ENCODE measurements around the gene RNF31.

Gene RNF31

GRCh38 chr14:24177041-24177825 lies 29.9 kb downstream of the RNF31 start:
- Histone ChIP-seq H3K9me3 (ENCODE audit: control insufficient read depth, insufficient read depth, low read length) (no peaks in the 10 kb centered on the region), H3K36me3 (ENCODE audit: control insufficient read depth, insufficient read depth, low read length) (peaks cover 35% of the 10 kb centered on the region), H3K27me3 (ENCODE audit: control insufficient read depth, insufficient read depth, low read length) (no peaks in the 10 kb centered on the region), H3K27ac (ENCODE audit: low read length) (no peak overlapping the region), H3K4me1 (ENCODE audit: control insufficient read depth, insufficient read depth, low read length) (peaks cover 3% of the 10 kb centered on the region; the same call in 1 of the 2 replicates), H3K4me3 (ENCODE audit: low read length) (no peak overlapping the region)
- WGBS (ENCODE audit: insufficient coverage, insufficient read length) = no CpG with 5 or more reads among the region's 12 CpGs
- DNase-seq (ENCODE audit: low read depth, low spot score) = no peak

- H3K27me3 ChIP-seq (ENCODE audit: control insufficient read depth, insufficient read depth, low read length) = no peaks in the 10 kb centered on the region
- H3K27ac ChIP-seq (ENCODE audit: low read length) = no peak overlapping the region
- H3K4me3 ChIP-seq (ENCODE audit: low read length) = no peak overlapping the region
- no peak for DNase-seq (ENCODE audit: low read depth, low spot score)
- WGBS (ENCODE audit: insufficient coverage, insufficient read length) = no CpG with 5 or more reads among the region's 14 CpGs
- H3K36me3 ChIP-seq (ENCODE audit: control insufficient read depth, insufficient read depth, low read length) = peaks cover 42% of the 10 kb centered on the region
- H3K4me1 ChIP-seq (ENCODE audit: control insufficient read depth, insufficient read depth, low read length) = no peaks in the 10 kb centered on the region
- no peaks in the 10 kb centered on the region for H3K9me3 ChIP-seq (ENCODE audit: control insufficient read depth, insufficient read depth, low read length)
Observed at GRCh38 chr14:24177891-24178290, 30.6 kb downstream of the RNF31 start.

GRCh38 chr14:24178399-24179178 lies 31.3 kb downstream of the RNF31 start:
- Histone ChIP-seq H3K9me3 (ENCODE audit: control insufficient read depth, insufficient read depth, low read length) (no peaks in the 10 kb centered on the region), H3K27me3 (ENCODE audit: control insufficient read depth, insufficient read depth, low read length) (no peaks in the 10 kb centered on the region), H3K27ac (ENCODE audit: low read length) (no peak overlapping the region), H3K4me3 (ENCODE audit: low read length) (no peak overlapping the region), H3K36me3 (ENCODE audit: control insufficient read depth, insufficient read depth, low read length) (peaks cover 42% of the 10 kb centered on the region), H3K4me1 (ENCODE audit: control insufficient read depth, insufficient read depth, low read length) (no peaks in the 10 kb centered on the region)
- WGBS (ENCODE audit: insufficient coverage, insufficient read length) = no CpG with 5 or more reads among the region's 12 CpGs
- DNase-seq (ENCODE audit: low read depth, low spot score) = no peak

- Histone ChIP-seq H3K9me3 (ENCODE audit: control insufficient read depth, insufficient read depth, low read length) (no peaks in the 10 kb centered on the region), H3K4me3 (ENCODE audit: low read length) (no peak overlapping the region), H3K27me3 (ENCODE audit: control insufficient read depth, insufficient read depth, low read length) (no peaks in the 10 kb centered on the region), H3K27ac (ENCODE audit: low read length) (no peak overlapping the region), H3K36me3 (ENCODE audit: control insufficient read depth, insufficient read depth, low read length) (peaks cover 50% of the 10 kb centered on the region), H3K4me1 (ENCODE audit: control insufficient read depth, insufficient read depth, low read length) (no peaks in the 10 kb centered on the region)
- no peak for DNase-seq (ENCODE audit: low read depth, low spot score)
- WGBS (ENCODE audit: insufficient coverage, insufficient read length) = no CpG with 5 or more reads among the region's 14 CpGs
Observed at GRCh38 chr14:24179294-24179960, 32.1 kb downstream of the RNF31 start.

- H3K27me3 ChIP-seq (ENCODE audit: control insufficient read depth, insufficient read depth, low read length) = no peaks in the 10 kb centered on the region
- DNase-seq (ENCODE audit: low read depth, low spot score) = no peak
- WGBS (ENCODE audit: insufficient coverage, insufficient read length) = no CpG with 5 or more reads among the region's 18 CpGs
- no peaks in the 10 kb centered on the region for H3K9me3 ChIP-seq (ENCODE audit: control insufficient read depth, insufficient read depth, low read length)
- H3K4me3 ChIP-seq (ENCODE audit: low read length) = no peak overlapping the region
- peaks cover 57% of the 10 kb centered on the region for H3K36me3 ChIP-seq (ENCODE audit: control insufficient read depth, insufficient read depth, low read length)
- H3K4me1 ChIP-seq (ENCODE audit: control insufficient read depth, insufficient read depth, low read length) = no peaks in the 10 kb centered on the region
- no peak overlapping the region for H3K27ac ChIP-seq (ENCODE audit: low read length)
Observed at GRCh38 chr14:24179961-24180796, 32.9 kb downstream of the RNF31 start.

GRCh38 chr14:24181371-24182077 lies 34.2 kb downstream of the RNF31 start:
- H3K4me3 ChIP-seq (ENCODE audit: low read length) = no peak overlapping the region
- H3K9me3 ChIP-seq (ENCODE audit: control insufficient read depth, insufficient read depth, low read length) = no peaks in the 10 kb centered on the region
- no CpG with 5 or more reads among the region's 19 CpGs for WGBS (ENCODE audit: insufficient coverage, insufficient read length)
- no peaks in the 10 kb centered on the region for H3K27me3 ChIP-seq (ENCODE audit: control insufficient read depth, insufficient read depth, low read length)
- peaks cover 67% of the 10 kb centered on the region for H3K36me3 ChIP-seq (ENCODE audit: control insufficient read depth, insufficient read depth, low read length)
- no peaks in the 10 kb centered on the region for H3K4me1 ChIP-seq (ENCODE audit: control insufficient read depth, insufficient read depth, low read length)
- H3K27ac ChIP-seq (ENCODE audit: low read length) = no peak overlapping the region
- no peak for DNase-seq (ENCODE audit: low read depth, low spot score)

GRCh38 chr14:24182110-24182882 lies 35.0 kb downstream of the RNF31 start:
- peaks cover 67% of the 10 kb centered on the region for H3K36me3 ChIP-seq (ENCODE audit: control insufficient read depth, insufficient read depth, low read length)
- no peak overlapping the region for H3K4me3 ChIP-seq (ENCODE audit: low read length)
- H3K27me3 ChIP-seq (ENCODE audit: control insufficient read depth, insufficient read depth, low read length) = no peaks in the 10 kb centered on the region
- no CpG with 5 or more reads among the region's 14 CpGs for WGBS (ENCODE audit: insufficient coverage, insufficient read length)
- no peaks in the 10 kb centered on the region for H3K9me3 ChIP-seq (ENCODE audit: control insufficient read depth, insufficient read depth, low read length)
- no peaks in the 10 kb centered on the region for H3K4me1 ChIP-seq (ENCODE audit: control insufficient read depth, insufficient read depth, low read length)
- H3K27ac ChIP-seq (ENCODE audit: low read length) = no peak overlapping the region
- DNase-seq (ENCODE audit: low read depth, low spot score) = no peak

- Histone ChIP-seq H3K4me1 (ENCODE audit: control insufficient read depth, insufficient read depth, low read length) (no peaks in the 10 kb centered on the region), H3K36me3 (ENCODE audit: control insufficient read depth, insufficient read depth, low read length) (peaks cover 64% of the 10 kb centered on the region)
Observed at GRCh38 chr14:24183014-24183481, 35.8 kb downstream of the RNF31 start.

More at GRCh38 chr14:24183014-24183481, 35.8 kb downstream of the RNF31 start:
- WGBS (ENCODE audit: insufficient coverage, insufficient read length) = no CpG with 5 or more reads among the region's 15 CpGs
- Histone ChIP-seq H3K4me3 (ENCODE audit: low read length) (no peak overlapping the region), H3K9me3 (ENCODE audit: control insufficient read depth, insufficient read depth, low read length) (no peaks in the 10 kb centered on the region), H3K27me3 (ENCODE audit: control insufficient read depth, insufficient read depth, low read length) (no peaks in the 10 kb centered on the region), H3K27ac (ENCODE audit: low read length) (no peak overlapping the region)
- no peak for DNase-seq (ENCODE audit: low read depth, low spot score)
